Activated T-cell treated with anti-CD3 and anti-CD28 coated beads for 4 hours (primary cell): Measurements from ENCODE around the gene TOE1.
A peak's percentile ranks its signal among the peaks of the same experiment; 100 is the strongest.
"Not testable (repeated sequence)": the region's sequence is repeated elsewhere in the genome, so short reads cannot be mapped to it uniquely, and the experiment has no call there.

Source experiments
- DNase-seq: peaks from one replicate; pipeline ENCODE4 v3.0.0-alpha.2; 2020

Gene TOE1

DNA sequence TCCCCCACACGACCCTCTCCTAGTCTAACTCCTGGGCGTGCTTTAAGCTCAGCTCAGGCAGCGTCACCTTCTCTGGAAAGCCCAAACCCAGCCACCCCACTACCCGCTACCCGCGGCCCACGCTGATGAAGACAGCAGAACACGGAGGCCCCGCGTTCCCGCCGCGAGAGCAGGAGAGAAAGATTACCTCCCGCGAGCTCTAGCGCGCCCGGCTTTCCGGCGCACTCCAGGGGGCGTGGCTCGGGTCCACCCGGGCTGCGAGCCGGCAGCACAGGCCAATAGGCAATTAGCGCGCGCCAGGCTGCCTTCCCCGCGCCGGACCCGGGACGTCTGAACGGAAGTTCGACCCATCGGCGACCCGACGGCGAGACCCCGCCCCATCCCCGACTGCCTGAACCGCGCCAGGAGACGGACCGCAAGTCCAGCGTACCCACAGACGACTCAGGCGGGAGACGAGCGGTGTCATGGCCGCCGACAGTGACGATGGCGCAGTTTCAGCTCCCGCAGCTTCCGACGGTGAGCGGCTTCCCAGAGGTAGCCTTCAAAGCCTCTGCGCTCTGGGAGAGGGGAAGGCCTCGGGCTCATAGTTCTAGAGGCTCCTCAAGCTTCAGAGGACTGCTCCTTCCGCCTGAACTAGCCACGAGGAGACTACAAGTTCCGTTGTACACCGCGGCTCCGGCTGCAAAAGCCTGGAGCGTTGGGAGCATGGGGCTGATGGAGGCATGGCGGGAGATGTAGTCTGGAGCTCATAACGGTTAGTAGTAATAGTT, at the start of gene TOE1, which contains the start of gene MUTYH:
TSS of gene TOE1 (plus strand) at position 382 of the 770 bp plus-strand sequence. CDS start at position 465, 83 bp downstream.
TSS of gene MUTYH (minus strand) at position 652 of the 770 bp plus-strand sequence. CDS start 5,935 bp downstream, outside the sequence.
- DNase-seq, result peak; percentile 88

DNA sequence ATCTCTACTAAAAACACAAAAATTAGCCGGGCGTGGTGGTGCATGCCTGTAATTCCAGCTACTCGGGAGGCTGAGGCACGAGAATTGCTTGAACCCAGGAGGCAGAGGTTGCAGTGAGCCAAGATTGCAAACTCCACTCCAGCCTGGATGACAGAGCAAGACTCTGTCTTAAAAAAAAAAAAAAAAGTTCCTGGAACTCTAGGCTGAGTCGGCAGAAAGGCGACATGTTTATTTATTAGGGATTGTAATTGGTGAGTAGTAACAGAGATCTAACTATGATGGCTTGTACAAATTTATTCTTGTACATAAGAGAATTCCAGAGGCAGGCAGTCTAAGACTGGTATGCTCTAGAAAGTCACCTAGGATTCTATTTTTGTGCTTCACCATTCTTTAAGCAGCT, 49.0 kb upstream of the TOE1 start:
- DNase-seq, result not testable (repeated sequence)

DNA sequence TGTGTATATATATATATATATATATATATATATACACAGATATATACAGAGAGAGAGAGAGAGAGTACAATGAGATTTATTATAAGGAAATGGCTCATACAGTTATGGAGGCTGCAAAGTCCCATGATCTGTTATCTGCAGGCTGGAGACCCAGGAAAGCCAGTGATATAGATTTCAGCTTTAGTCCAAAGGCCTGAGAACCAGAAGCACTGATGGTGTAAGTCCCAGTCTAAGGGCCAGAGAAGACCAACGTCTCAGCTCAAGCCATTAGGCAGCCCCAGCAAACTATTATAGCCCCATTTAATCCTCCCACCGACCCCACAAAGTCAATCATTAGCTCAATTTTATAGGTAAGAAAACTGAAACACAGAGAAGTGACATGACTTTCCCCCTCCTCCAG, 48.3 kb upstream of the TOE1 start:
- no peak for DNase-seq

DNA sequence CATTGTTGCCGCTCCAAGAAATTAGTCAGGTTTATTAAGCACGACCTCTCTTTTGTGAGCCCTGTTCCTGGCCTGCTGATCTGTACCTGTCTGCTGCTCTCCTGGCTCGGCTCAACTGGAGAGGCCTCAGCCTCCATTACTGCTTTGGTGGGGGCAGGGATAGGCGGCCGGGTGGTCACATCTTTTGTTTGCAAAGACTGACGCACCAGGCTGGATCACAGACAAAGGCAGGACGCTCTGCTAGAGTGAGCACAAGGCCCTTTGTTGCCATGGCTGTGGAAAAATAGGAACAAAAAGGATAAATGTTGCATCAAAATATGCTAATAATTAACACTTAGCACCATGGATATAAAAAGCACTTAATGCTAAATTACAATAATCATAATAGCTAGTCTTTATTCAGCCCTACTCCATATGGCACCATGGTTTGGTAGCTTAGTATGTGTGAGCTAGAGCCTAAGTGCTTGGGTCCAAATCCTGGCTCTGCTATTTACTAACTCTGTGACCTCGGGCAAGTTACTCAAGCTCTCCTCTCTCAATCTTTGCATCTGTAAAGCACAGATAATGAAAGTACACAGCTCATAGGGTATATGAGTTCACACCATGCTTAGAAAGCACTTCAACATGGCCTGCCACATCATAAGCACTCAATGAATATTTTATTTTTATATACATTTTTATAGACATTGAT, 42.2 kb upstream of the TOE1 start:
- DNase-seq, result no peak

DNA sequence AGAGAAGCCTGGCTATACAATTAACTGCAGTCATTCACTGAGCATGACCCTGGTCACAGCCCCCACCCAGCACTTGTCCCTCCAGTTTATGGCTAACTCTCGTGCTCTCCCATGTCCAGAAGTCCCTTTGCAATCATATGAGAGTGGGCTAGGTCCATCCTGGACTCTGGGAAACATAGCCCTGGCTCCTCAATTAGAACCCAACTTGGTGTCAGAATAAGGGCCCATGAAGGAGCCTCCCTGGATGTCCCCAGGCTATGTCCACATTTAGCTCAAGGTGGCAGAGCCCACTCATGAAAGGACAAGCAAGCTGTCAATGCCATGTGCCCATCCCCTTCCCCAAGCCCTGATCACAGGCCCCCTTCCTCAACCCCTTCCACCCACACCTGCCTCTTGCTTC, 40.7 kb upstream of the TOE1 start:
- DNase-seq, result no peak

DNA sequence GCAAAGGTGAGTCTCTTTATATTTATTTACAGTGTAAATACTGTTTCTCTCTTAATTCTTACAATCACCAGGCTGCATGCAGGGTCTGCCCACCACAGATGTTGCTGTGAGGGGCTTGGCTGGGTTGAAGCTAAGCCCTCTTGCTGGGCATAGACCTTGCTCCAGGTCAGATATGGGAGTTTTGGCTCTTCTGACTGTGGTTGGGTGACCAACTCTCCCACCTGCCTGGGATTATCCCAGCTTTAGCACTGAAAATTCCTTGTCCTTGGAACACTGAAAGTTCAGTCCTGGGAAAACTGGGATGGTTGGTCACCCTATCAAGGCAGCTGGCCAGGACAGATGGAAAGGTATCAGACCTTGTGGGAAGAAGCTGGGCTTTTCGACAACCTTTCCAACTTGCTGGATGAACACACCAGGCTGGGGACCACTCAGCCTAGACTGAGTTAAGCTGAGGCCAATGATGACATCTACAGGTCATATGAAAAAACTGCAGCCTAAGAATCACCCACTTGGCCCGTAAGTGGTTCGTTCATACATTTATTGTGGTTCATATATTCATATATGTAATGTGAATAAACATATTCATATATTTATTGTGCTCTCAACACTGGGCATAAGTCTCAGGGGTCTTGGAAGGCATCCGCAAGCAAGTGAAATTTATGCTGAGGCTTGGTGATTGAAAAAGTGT, 39.8 kb upstream of the TOE1 start:
- peak; percentile 22 for DNase-seq

DNA sequence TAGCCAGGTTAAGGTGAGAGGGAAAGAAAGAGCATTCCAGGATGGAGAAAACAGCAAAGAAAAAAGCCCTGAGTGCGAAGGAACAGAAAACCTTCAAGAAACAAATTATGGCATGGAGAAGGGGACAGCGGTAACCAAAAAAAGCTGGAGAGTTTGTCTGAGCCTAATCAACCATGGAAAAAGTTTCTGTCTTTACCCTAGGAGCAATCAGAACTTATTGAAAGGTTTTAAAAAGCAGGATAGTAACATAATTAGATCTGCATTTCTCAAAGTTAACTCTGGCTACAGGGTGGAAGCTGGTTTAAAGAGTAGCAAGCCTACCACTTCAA, 39.3 kb upstream of the TOE1 start:
- DNase-seq, result no peak

DNA sequence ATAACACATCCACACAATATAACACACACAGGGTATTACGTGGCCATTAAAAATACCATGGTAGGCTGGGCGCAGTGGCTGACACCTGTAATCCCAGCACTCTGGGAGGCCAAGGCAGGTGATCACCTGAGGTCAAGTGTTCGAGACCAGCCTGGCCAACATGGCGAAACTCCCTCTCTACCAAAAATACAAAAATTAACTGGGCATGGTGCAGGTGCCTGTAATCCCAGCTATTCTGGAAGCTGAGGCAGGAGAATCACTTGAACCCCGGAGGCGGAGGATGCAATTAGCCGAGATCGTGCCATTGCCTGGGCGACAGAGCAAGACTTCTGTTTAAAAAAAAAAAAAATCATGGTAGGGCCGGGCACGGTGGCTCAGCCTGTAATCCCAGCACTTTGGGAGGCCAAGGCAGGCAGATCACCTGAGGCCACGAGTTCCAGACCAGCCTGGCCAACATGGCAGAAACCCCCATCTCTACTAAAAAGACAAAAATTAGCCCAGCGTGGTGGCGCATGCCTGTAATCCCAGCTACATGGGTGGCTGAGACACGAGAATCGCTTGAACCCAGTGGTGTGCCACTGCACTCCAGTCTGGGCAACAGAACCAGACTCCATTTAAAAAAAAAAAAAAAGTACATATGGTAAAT, 37.3 kb upstream of the TOE1 start:
- no peak for DNase-seq

DNA sequence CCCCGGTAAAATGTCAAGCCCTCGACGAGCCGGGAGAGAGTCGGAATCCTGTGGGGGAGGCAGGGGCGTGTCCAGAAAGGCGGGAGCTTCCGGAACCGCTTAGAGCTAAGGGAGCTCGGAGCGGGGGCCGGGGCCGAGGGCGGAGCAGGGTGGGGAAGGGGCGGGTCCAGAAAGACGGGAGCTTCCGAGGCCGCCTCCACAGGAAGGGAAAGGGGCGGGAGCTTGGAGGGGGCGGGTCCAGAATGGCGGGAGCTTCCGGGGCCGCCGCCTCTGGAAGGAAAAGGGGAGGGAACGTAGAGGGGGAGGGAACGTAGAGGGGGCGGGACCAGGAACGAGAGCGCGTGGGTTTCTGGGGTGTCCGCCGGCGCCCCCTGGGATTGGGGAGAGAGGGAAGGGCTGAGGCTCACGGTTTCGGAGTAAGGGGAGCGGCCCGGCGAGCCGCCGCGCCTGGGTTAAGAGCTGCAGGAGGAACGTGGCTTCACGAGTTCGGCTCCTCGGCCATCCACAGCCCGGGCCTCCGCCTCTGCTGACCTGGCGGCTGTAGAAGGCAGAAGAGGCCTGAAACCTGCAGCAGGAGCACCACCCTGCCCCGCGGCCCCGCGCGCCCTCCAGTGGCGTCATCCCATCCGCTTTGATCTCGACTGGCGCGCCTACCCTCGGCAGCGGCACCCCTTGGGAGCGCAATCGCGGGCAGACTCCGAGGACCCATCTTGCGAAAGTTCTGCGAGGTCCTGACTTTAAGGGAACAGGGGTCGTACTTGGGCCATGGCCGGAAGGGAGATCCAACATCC, 36.3 kb upstream of the TOE1 start:
- peak; percentile 99 for DNase-seq

DNA sequence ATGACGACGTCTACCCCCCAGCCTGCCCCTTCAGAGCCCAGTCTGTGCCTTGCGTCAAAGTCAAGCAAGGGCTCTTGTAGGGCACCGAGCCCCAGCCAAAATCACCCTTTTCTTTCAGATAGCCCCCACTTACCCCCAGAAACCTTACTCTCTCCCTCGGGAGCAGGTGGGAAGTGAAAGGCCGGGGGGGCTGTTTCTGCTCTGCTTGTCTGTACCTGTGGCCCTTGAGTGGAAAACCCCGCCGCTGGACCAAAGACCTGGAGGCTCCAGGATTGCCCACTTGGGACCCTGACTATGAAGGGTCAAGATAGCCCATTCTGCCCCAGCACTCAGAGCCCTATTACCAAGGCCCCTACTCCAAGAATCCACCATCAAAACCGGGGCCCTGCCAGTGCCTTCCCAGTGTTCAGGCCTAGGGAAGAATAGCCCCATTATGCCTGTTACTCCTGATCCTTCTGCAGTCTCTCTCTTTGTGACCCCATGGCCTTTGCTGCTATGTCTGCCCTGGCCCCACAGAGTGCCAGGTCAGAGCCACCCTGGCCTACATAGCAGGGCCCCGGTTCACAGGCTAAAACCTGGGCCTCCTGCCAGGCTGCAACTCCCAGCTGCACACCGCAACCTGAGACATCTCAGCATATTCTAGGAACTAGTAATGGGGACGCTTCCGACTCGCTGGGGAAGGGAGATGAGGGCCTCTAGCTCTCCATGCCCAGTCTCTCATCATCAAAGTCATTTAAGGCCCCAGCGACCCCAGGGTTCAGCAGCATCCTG, 35.5 kb upstream of the TOE1 start:
- DNase-seq, result no peak

DNA sequence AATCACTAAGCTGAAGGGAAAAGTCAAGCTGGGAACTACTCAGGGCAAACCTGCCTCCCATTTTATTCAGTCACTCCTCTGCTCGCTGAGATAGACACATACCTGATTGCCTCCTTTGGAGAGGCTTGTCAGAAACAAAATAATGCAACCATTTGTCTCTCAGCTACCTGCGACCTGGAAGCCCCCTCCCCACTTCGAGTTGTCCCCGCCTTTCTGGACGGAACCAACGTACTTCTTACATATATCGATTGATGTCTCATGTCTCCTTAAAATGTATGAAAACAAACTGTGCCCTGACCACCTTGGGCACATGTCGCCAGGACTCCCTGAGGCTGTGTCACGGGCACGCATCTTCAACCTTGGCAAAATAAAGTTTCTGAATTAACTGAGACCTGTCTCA, 34.7 kb upstream of the TOE1 start:
- no peak for DNase-seq

DNA sequence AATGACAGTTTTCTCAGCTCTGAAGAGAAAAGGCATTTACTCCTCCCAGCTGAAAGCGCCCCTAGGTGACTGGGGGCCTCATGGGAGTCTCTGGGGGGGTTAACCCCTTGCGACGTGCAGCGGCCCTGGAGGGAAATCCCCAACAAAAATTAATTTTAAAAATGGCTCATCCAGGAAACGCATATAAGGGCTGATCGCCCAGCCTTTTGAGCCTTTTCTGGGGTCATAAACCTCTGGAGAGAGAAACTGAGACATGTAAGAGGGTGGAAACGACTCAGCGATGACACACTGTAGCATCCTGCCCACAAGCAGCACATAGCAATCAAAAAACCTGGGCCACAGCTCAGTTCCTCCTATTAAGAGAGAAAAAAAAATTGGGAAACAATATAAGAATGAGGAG, 33.7 kb upstream of the TOE1 start:
- DNase-seq, result no peak

DNA sequence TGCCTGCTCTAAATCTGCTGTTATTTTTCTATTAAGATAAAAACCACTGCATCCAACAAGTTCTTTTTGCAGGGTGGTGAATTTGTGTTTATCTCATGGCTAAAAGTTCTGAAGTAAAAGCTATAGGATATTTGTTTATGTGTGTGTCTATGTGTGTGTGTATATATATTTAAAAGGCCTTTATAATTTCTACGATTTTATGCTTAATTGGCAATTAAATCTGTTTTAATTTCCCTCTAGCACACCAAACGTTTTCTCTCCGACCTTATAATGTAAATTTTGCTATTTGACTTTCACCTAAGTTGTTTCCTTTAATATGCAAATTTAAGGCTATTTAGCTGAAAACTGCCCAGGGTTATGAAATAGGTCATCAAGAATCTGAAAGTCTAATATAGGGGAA, 33.1 kb upstream of the TOE1 start:
- no peak for DNase-seq

DNA sequence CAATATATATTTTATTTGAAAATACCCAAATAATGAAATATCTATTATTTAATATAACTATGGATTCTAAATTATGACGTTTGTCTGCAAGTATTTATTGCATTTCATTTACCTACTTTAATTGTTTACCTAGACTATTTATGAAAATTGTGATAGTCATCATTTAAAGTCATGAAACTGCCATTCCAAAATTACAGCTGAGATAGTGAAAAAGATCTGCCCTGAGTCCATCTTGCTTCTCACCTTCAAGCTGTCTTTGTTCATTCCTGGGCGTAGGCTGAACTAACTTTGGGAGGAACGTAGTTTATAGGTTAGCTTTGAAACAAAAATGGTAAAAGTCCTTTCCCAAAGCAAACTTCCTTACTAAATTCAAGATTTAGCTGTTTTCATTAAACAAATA, 25.7 kb upstream of the TOE1 start:
- no peak for DNase-seq

DNA sequence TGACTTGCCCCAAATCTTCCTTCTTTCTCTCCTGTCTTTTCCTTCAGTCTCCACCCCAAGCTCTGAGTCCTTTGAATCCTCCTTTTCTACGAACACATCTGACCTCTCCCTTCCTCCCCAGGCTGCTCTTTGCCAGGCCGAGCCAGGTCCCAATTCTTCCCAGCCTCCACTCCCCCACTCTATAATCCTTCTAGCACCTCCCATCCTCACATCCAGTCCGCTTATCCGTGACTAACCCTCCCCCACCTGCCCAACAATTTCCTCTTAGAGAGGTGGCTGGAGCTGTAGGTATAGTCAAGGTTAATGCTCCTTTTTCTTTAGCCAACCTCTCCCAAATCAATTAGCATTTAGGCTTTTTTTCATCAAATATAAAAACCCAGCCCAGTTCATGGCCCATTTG, 22.8 kb upstream of the TOE1 start:
- DNase-seq, result no peak

DNA sequence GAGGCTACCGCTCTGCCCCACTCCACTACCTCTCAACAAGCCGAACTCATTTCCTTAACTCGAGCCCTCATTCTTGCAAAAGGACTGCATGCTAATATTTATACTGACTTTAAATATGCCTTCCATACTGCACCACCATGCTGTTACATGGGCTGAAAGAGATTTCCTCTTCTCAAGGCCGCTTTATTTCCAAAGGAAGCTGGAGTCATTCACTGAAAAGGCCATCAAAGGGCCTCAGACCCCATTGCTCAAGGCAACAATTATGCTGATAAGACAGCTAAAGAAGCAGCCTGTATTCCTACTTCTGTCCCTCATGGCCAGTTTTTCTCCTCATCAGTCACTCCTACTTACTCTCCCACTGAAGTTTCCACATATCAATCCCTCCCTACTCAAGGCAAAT, 20.2 kb upstream of the TOE1 start:
- DNase-seq, result no peak

DNA sequence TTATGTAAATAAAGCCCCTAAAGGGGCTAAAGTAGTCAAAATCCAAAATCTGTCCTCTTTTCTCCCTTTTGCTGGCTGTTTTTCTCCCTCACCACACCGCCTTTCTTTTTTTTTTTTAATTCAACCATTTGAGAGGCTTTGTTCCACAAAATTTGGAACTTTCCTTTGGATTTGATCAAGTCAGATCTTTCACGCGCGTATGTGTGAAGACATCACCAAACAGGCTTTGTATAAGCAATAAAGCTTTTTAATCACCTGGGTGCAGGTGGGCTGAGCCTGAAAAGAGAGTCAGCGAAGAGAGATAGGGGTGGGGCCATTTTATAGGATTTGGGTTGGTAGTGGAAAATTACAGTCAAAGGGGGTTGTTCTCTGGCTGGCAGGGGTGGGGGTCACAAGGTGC, 18.5 kb upstream of the TOE1 start:
- no peak for DNase-seq

DNA sequence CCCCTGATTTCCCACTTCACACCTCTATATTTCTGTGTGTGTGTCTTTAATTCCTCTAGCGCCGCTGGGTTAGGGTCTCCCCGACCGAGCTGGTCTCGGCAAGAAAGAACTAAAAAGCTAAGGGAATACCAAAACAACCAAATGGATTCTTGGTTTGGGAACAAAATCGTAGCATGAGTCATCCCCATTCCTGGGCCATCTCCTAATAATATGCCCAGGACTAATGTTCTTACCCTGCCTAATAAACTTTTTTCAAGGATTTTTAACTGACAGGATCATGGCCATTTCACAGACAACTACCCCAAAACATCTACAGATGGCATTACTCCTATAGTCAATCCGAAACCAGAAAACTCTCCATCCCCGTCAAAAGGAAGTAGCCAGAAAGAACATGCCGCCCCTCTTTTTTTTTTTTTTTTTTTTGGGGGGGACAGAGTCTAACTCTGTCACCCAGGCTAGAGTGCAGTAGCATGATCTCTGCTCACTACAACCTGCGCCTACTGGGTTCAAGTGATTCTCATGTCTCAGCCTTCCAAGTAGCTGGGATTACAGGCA, 17.4 kb upstream of the TOE1 start:
- DNase-seq, result no peak

DNA sequence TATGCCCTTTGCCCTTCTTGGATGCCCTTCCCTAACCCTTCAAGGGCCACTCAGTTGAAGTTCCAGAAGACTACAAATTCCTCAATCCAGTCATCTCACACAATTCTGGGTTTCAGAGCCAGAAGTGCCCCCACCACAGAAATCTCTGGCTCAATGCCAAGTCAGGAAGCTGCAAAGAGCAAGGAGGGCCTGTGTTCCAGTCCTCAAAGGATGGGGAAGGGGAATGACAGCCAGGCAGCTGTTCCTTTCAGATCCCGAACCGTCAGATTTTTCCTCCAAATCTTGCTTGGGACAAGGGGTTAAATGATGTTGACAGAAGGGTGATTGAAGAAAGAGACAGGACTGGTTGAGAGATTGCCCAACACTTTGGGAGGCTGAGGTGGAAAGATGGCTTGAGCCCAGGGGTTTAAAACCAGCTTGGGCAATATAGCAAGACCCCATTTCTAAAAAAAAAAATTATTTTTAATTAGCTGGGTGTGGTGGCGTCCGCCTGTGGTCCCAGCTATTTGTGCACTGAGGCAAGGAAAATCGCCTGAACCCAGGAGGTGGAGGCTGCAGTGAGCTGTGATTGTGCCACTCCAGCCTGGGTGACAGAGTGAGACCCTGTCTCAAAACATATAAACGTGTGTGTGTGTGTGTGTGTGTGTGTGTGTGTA, 14.0 kb upstream of the TOE1 start:
- DNase-seq, result no peak

DNA sequence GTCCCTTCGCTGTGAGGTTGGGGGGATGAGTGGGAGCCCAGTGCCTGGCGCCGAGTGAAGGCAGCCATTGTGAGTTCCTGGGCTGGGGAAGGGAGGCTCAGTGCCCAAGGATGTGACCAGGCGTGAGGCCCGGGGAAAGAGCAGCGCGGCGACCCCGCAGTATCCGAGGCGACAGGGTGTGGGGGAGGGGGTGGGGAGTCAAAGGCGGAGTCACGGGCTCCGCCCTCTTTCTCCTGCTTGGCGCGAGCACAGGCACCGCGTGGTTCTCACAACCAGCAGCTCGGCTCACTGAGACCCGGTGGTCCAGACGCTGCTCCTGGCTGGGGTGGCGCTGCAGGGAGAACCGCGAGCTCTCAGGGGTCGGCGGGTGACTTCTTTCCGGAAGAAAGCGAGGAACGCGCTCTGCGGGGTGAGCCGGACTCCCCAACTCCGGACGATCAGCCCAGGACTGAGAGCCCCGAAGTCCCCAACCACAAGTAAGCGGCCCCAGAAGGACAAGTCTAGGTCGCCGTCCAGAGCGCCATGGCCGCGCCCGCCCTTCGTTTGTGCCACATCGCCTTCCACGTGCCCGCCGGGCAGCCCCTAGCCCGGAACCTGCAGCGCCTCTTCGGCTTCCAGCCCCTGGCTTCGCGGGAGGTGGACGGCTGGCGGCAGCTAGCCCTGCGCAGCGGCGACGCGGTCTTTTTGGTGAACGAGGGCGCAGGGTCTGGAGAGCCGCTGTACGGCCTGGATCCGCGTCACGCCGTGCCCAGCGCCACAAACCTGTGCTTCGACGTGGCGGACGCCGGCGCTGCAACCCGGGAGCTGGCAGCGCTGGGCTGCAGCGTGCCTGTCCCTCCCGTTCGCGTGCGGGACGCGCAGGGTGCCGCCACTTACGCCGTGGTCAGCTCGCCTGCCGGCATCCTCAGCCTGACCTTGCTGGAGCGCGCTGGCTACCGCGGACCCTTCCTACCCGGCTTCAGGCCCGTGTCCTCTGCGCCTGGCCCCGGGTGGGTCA, 13.0 kb upstream of the TOE1 start, which contains the start of gene HPDL:
TSS of gene HPDL (plus strand) at position 269 of the 997 bp plus-strand sequence. CDS start at position 523, 254 bp downstream.
- peak; percentile 59 for DNase-seq
